Neural progenitor cell (in vitro differentiated cells): ENCODE data around the gene DLL1. TPM values are rescaled to one million over a fixed set of nuclear protein-coding genes. Genes with fewer than 3 reads are reported as not detected.
A peak's percentile ranks its signal among the peaks of the same experiment; 100 is the strongest.

Experiments used
- DNase-seq: peaks from one replicate; pipeline ENCODE4 v3.0.0-alpha.2; 2016; ENCODE audit warnings: low spot score
- H2AFZ ChIP-seq: fragments of 200-600 bp; sonication (generic); replicated peaks from 2 replicates; pipeline ENCODE4 v1.6.1; 2016; ENCODE audit warnings: antibody characterized with exemption
- H3F3A ChIP-seq: fragments of 200-600 bp; sonication (generic); 2 replicates; pipeline ENCODE4 v1.6.1; 2016; ENCODE audit warnings: antibody characterized with exemption, low read depth
- H3K27ac ChIP-seq: fragments of 200-600 bp; sonication (generic); 2 replicates; pipeline ENCODE4 v1.5.1; 2016; ENCODE audit warnings: mild to moderate bottlenecking
- H3K27me3 ChIP-seq: fragments of 200-600 bp; sonication (generic); 2 replicates; pipeline ENCODE4 v1.6.1; 2016; ENCODE audit warnings: mild to moderate bottlenecking, moderate library complexity
- H3K36me3 ChIP-seq: fragments of 200-600 bp; sonication (generic); 2 replicates; pipeline ENCODE4 v1.5.1; 2016
- H3K4me1 ChIP-seq: fragments of 200-600 bp; sonication (generic); 2 replicates; pipeline ENCODE4 v1.6.1; 2016; ENCODE audit warnings: mixed run types
- H3K4me2 ChIP-seq: fragments of 200-600 bp; sonication (generic); 2 replicates; pipeline ENCODE4 v1.6.1; 2016
- H3K4me3 ChIP-seq: fragments of 200-600 bp; sonication (generic); 2 replicates; pipeline ENCODE4 v1.5.1; 2016
- H3K79me2 ChIP-seq: fragments of 200-600 bp; sonication (generic); 2 replicates; pipeline ENCODE4 v1.6.1; 2016; ENCODE audit warnings: low read depth
- H3K9ac ChIP-seq: fragments of 200-600 bp; sonication (generic); 2 replicates; pipeline ENCODE4 v1.6.1; 2016
- H3K9me3 ChIP-seq: fragments of 200-600 bp; sonication (generic); 2 replicates; pipeline ENCODE4 v1.5.1; 2016; ENCODE audit warnings: low read depth
- H4K20me1 ChIP-seq: fragments of 200-600 bp; sonication (generic); 2 replicates; pipeline ENCODE4 v1.6.1; 2016; ENCODE audit warnings: low read depth
- H3K27ac Mint-ChIP-seq: 3 replicates; pipeline ENCODE4 v1.8.0; 2021; ENCODE audit warnings: mixed read lengths
- H3K27me3 Mint-ChIP-seq: 2 replicates; pipeline ENCODE4 v1.8.0; 2022; ENCODE audit warnings: low read depth, mild to moderate bottlenecking, inconsistent platforms, moderate library complexity, mixed read lengths; ENCODE audit not compliant: insufficient read depth
- H3K36me3 Mint-ChIP-seq: 3 replicates; pipeline ENCODE4 v1.8.0; 2021; ENCODE audit warnings: mixed read lengths
- H3K4me1 Mint-ChIP-seq: 3 replicates; pipeline ENCODE4 v1.8.0; 2021; ENCODE audit warnings: mixed read lengths
- H3K4me3 Mint-ChIP-seq: 3 replicates; pipeline ENCODE4 v1.8.0; 2021; ENCODE audit warnings: mild to moderate bottlenecking, moderate library complexity, mixed read lengths
- H3K9me3 Mint-ChIP-seq: 3 replicates; pipeline ENCODE4 v1.8.0; 2020; ENCODE audit warnings: mixed read lengths
- CTCF ChIP-seq: fragments of 200-600 bp; sonication (generic); IDR thresholded peaks from 2 replicates; pipeline ENCODE4 v1.5.1; 2017; ENCODE audit warnings: antibody characterized with exemption, mild to moderate bottlenecking
- EZH2 ChIP-seq: fragments of 200-600 bp; sonication (generic); IDR thresholded peaks from 2 replicates; pipeline ENCODE4 v1.6.1; 2017; ENCODE audit warnings: antibody characterized with exemption, mild to moderate bottlenecking, moderate library complexity
- EZH2phosphoT487 ChIP-seq: fragments of 200-600 bp; sonication (generic); IDR thresholded peaks from 2 replicates; pipeline ENCODE4 v1.6.1; 2017; ENCODE audit warnings: antibody characterized with exemption
- total RNA-seq: library from RNA; depleted of rRNA; stranded (reverse); fragments of >200 nt; gene quantifications from 2 replicates; pipeline ENCODE4 v1.2.3, GENCODE V29; 2015; ENCODE audit warnings: low replicate concordance

Gene DLL1
- total RNA-seq, 1 donor from 2014 or later: 35.9 TPM

DNA sequence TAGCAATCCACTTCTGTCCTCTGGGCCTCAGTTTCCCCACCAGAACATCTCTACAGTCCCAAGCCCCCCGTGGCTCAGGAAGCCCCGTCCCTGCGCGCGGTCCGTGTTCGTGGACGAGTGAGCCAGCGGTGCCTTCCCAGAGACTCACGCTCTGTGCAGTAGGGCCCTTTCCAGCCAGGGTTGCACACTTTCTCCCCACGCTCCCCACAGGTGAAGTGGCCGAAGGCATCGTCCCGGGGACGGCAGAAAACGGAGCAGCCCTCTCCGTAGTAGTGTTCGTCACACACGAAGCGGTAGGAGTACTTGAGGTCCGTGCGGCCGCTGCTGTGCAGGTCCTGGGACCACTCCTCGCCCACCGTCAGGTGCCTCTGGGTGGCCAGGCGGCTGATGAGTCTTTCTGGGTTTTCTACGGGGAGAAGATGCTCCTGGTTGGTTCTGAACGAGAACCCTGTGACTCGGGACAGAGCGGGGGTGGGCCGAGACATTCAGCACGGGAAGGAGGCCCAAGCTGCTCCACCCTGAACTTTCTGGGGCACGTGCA lies 2.7 kb downstream of the DLL1 start:
- Mint-ChIP-seq H3K27ac (no peak overlapping the region), H3K4me3 (peak overlapping the region; percentile 89), H3K4me1 (peaks cover 51% of the 10 kb centered on the region), H3K36me3 (peaks cover 32% of the 10 kb centered on the region), H3K9me3 (no peaks in the 10 kb centered on the region), H3K27me3 (peaks cover 33% of the 10 kb centered on the region)
- peaks cover 52% of the 10 kb centered on the region for H3F3A ChIP-seq
- TF ChIP-seq EZH2phosphoT487: no peak
- TF ChIP-seq CTCF: no peak
- no peak for TF ChIP-seq EZH2
- peak overlapping the region; percentile 94 for H3K4me3 ChIP-seq
- peaks cover 65% of the 10 kb centered on the region for H3K27me3 ChIP-seq
- no peak overlapping the region for H3K27ac ChIP-seq
- peaks cover 74% of the 10 kb centered on the region for H4K20me1 ChIP-seq
- peaks cover 45% of the 10 kb centered on the region for H3K4me1 ChIP-seq
- H3K9me3 ChIP-seq: no peaks in the 10 kb centered on the region
- H2AFZ ChIP-seq: no peak overlapping the region
- peak overlapping the region; percentile 100 for H3K4me2 ChIP-seq
- no peaks in the 10 kb centered on the region for H3K36me3 ChIP-seq
- peaks cover 41% of the 10 kb centered on the region for H3K79me2 ChIP-seq
- no peak for DNase-seq
- H3K9ac ChIP-seq: no peak overlapping the region

- Histone ChIP-seq H3K36me3 (peaks cover 3% of the 10 kb centered on the region), H2AFZ (no peak overlapping the region), H3K4me2 (peak overlapping the region; percentile 100), H3K9me3 (no peaks in the 10 kb centered on the region), H3K27ac (no peak overlapping the region), H3K27me3 (peaks cover 60% of the 10 kb centered on the region), H4K20me1 (peaks cover 82% of the 10 kb centered on the region), H3K4me1 (peaks cover 38% of the 10 kb centered on the region), H3K4me3 (peak overlapping the region; percentile 94), H3K9ac (no peak overlapping the region), H3F3A (peaks cover 46% of the 10 kb centered on the region), H3K79me2 (peaks cover 41% of the 10 kb centered on the region)
- H3K4me1 Mint-ChIP-seq: peaks cover 45% of the 10 kb centered on the region
- peaks cover 31% of the 10 kb centered on the region for H3K27me3 Mint-ChIP-seq
- no peak for DNase-seq
- TF ChIP-seq CTCF: no peak
- H3K9me3 Mint-ChIP-seq: no peaks in the 10 kb centered on the region
- peaks cover 38% of the 10 kb centered on the region for H3K36me3 Mint-ChIP-seq
- H3K27ac Mint-ChIP-seq: no peak overlapping the region
- peak overlapping the region; percentile 89 for H3K4me3 Mint-ChIP-seq
Measured at GRCh38 chr6:170287371-170287876, 3.5 kb downstream of the DLL1 start.

DNA sequence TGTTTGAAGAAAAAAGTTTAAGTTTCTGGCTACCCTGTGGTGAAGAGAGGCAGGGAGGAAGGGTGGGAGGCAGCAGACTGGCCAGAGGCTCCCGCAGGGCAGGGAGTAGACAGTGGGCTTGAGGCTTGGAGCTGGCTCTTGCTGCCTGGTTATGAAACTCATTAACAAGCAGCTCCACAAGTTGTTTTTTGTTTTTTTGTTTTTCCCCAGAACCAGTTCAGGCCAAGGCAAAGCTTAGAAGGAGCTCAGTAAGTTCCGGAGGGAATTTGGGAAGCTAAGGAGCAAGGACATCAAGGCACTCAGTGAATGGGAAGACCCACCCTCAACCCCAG lies 4.0 kb downstream of the DLL1 start:
- peak overlapping the region; percentile 89 for H3K4me3 Mint-ChIP-seq
- Histone ChIP-seq H3K27me3 (peaks cover 58% of the 10 kb centered on the region), H3K4me3 (peak overlapping the region; percentile 94)

More for the DNA sequence above, 4.0 kb downstream of the DLL1 start:
- H3K4me1 Mint-ChIP-seq: peaks cover 42% of the 10 kb centered on the region
- H3F3A ChIP-seq: peaks cover 44% of the 10 kb centered on the region
- no peak for TF ChIP-seq CTCF
- TF ChIP-seq EZH2: no peak
- no peak for TF ChIP-seq EZH2phosphoT487
- no peaks in the 10 kb centered on the region for H3K9me3 ChIP-seq
- H3K79me2 ChIP-seq: peaks cover 41% of the 10 kb centered on the region
- H3K27ac ChIP-seq: no peak overlapping the region
- no peak overlapping the region for H2AFZ ChIP-seq
- H3K9me3 Mint-ChIP-seq: no peaks in the 10 kb centered on the region
- H3K9ac ChIP-seq: no peak overlapping the region
- peaks cover 27% of the 10 kb centered on the region for H3K27me3 Mint-ChIP-seq
- H4K20me1 ChIP-seq: peaks cover 87% of the 10 kb centered on the region
- peaks cover 40% of the 10 kb centered on the region for H3K36me3 Mint-ChIP-seq
- H3K27ac Mint-ChIP-seq: peak overlapping the region; percentile 46
- H3K36me3 ChIP-seq: peaks cover 8% of the 10 kb centered on the region
- peak overlapping the region; percentile 100 for H3K4me2 ChIP-seq
- H3K4me1 ChIP-seq: peaks cover 32% of the 10 kb centered on the region
- DNase-seq: no peak
